ENCODE results near the gene OR6Y1.

DNA sequence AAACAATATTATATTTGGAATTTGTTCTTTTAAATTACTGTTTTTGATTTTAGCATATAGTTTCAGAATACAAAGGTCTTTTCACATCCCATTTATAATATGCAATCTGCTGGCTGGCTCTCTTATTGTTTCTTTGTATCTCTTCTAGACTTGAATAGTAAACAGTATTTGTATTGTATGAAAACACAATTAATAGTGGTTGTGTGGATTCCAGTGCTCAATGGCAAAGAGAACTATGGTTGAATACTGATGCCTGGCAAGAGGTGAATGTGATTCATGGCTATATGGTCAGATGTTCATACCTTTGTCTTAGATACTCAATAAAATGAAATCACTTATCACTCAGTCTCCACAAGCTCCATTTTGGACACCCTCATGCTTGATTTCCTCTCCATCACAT, 37.2 kb downstream of the OR6Y1 start:
- TF ChIP-seq CTCF (IDR thresholded peaks at IDR 0.05): no peak
- no peak for TF ChIP-seq POLR2A (IDR thresholded peaks at IDR 0.05)
